ENCODE results near the gene GAREM2. TPM values are rescaled to one million over a fixed set of nuclear protein-coding genes. Genes with fewer than 3 reads are reported as not detected.
A peak's percentile ranks its signal among the peaks of the same experiment; 100 is the strongest.
"Not testable (repeated sequence)": the region's sequence is repeated elsewhere in the genome, so short reads cannot be mapped to it uniquely, and the experiment has no call there.

GAREM2 gene
- total RNA-seq, 1 donor from 2014 or later = 8.2 TPM

GRCh38 chr2:26161926-26162325 is 11.0 kb upstream of the GAREM2 start:
- no peaks in the 10 kb centered on the region for H3K9me3 Mint-ChIP-seq
- no peak overlapping the region for H3K27ac Mint-ChIP-seq
- no peak for DNase-seq
- no peaks in the 10 kb centered on the region for H3K36me3 Mint-ChIP-seq (ENCODE audit: low read depth)
- peaks cover 2% of the 10 kb centered on the region for H3K4me1 Mint-ChIP-seq
- no peak overlapping the region for H3K4me3 Mint-ChIP-seq
- intact Hi-C loops (cut with micrococcal nuclease) = no loop called here
- H3K27me3 Mint-ChIP-seq = peaks cover 9% of the 10 kb centered on the region

- H3K36me3 Mint-ChIP-seq (ENCODE audit: low read depth) = no peaks in the 10 kb centered on the region
- intact Hi-C loops (cut with micrococcal nuclease) = no loop called here
- no peak overlapping the region for H3K4me3 Mint-ChIP-seq
- no peaks in the 10 kb centered on the region for H3K9me3 Mint-ChIP-seq
- H3K27ac Mint-ChIP-seq = no peak overlapping the region
- H3K27me3 Mint-ChIP-seq = peaks cover 7% of the 10 kb centered on the region
- H3K4me1 Mint-ChIP-seq = peaks cover 2% of the 10 kb centered on the region
- no peak for DNase-seq
These were observed 9.9 kb upstream of the GAREM2 start for GRCh38 chr2:26162963-26163362.

- no peak overlapping the region for H3K27ac Mint-ChIP-seq
- H3K36me3 Mint-ChIP-seq (ENCODE audit: low read depth) = no peaks in the 10 kb centered on the region
- intact Hi-C loops (cut with micrococcal nuclease) = no loop called here
- DNase-seq = no peak
- H3K27me3 Mint-ChIP-seq = peaks cover 5% of the 10 kb centered on the region
- no peaks in the 10 kb centered on the region for H3K9me3 Mint-ChIP-seq
- H3K4me1 Mint-ChIP-seq = peaks cover 2% of the 10 kb centered on the region
- no peak overlapping the region for H3K4me3 Mint-ChIP-seq
These were observed 8.7 kb upstream of the GAREM2 start for GRCh38 chr2:26164231-26164630.

- intact Hi-C loops (cut with micrococcal nuclease) = no loop called here
- Mint-ChIP-seq H3K4me1 (no peaks in the 10 kb centered on the region), H3K36me3 (ENCODE audit: low read depth) (no peaks in the 10 kb centered on the region), H3K27me3 (peaks cover 7% of the 10 kb centered on the region), H3K4me3 (no peak overlapping the region), H3K27ac (no peak overlapping the region), H3K9me3 (no peaks in the 10 kb centered on the region)
- no peak for DNase-seq
These were observed 8.2 kb upstream of the GAREM2 start for GRCh38 chr2:26164641-26165211.

GRCh38 chr2:26165403-26165802 is 7.5 kb upstream of the GAREM2 start:
- Mint-ChIP-seq H3K36me3 (ENCODE audit: low read depth) (no peaks in the 10 kb centered on the region), H3K4me3 (no peak overlapping the region), H3K27me3 (peaks cover 8% of the 10 kb centered on the region), H3K4me1 (no peaks in the 10 kb centered on the region), H3K9me3 (no peaks in the 10 kb centered on the region), H3K27ac (no peak overlapping the region)
- intact Hi-C loops (cut with micrococcal nuclease) = no loop called here
- DNase-seq = no peak

- peaks cover 18% of the 10 kb centered on the region for H3K27me3 Mint-ChIP-seq
- intact Hi-C loops (cut with micrococcal nuclease); H3K4me3 Mint-ChIP-seq; H3K9me3 Mint-ChIP-seq; H3K27ac Mint-ChIP-seq; H3K4me1 Mint-ChIP-seq; H3K36me3 Mint-ChIP-seq (ENCODE audit: low read depth); DNase-seq: not testable (repeated sequence)
These were observed 6.3 kb upstream of the GAREM2 start for GRCh38 chr2:26166541-26166940.

GRCh38 chr2:26168785-26169184 is 4.1 kb upstream of the GAREM2 start:
- Mint-ChIP-seq H3K4me1 (peaks cover 6% of the 10 kb centered on the region), H3K4me3 (no peak overlapping the region), H3K27ac (no peak overlapping the region), H3K27me3 (peaks cover 28% of the 10 kb centered on the region), H3K9me3 (no peaks in the 10 kb centered on the region), H3K36me3 (ENCODE audit: low read depth) (peaks cover 2% of the 10 kb centered on the region)
- DNase-seq = no peak
- intact Hi-C loops (cut with micrococcal nuclease) = no loop called here

- intact Hi-C loops (cut with micrococcal nuclease) = no loop called here
These were observed 3.7 kb upstream of the GAREM2 start for GRCh38 chr2:26169226-26169625.

GRCh38 chr2:26169681-26170414 is 3.0 kb upstream of the GAREM2 start:
- Mint-ChIP-seq H3K27ac (no peak overlapping the region), H3K9me3 (no peaks in the 10 kb centered on the region), H3K4me3 (no peak overlapping the region), H3K4me1 (peaks cover 11% of the 10 kb centered on the region), H3K27me3 (peaks cover 33% of the 10 kb centered on the region), H3K36me3 (ENCODE audit: low read depth) (peaks cover 3% of the 10 kb centered on the region)
- DNase-seq = no peak
- intact Hi-C loops (cut with micrococcal nuclease) = loop anchor here (5.0 kb wide), 1 partner anchor 162 kb away; no protein-coding TSS in a partner anchor

More at GRCh38 chr2:26169226-26169625, 3.7 kb upstream of the GAREM2 start:
- no peaks in the 10 kb centered on the region for H3K9me3 Mint-ChIP-seq
- no peak overlapping the region for H3K4me3 Mint-ChIP-seq
- no peak for DNase-seq
- H3K4me1 Mint-ChIP-seq = peaks cover 7% of the 10 kb centered on the region
- no peak overlapping the region for H3K27ac Mint-ChIP-seq
- peaks cover 29% of the 10 kb centered on the region for H3K27me3 Mint-ChIP-seq
- H3K36me3 Mint-ChIP-seq (ENCODE audit: low read depth) = peaks cover 2% of the 10 kb centered on the region

GRCh38 chr2:26170795-26171194 is 2.1 kb upstream of the GAREM2 start:
- H3K9me3 Mint-ChIP-seq = no peaks in the 10 kb centered on the region
- no peak overlapping the region for H3K27ac Mint-ChIP-seq
- H3K4me1 Mint-ChIP-seq = peaks cover 11% of the 10 kb centered on the region
- DNase-seq = no peak
- peaks cover 3% of the 10 kb centered on the region for H3K36me3 Mint-ChIP-seq (ENCODE audit: low read depth)
- intact Hi-C loops (cut with micrococcal nuclease) = loop anchor here (5.0 kb wide), 1 partner anchor 162 kb away; no protein-coding TSS in a partner anchor
- no peak overlapping the region for H3K4me3 Mint-ChIP-seq
- peaks cover 38% of the 10 kb centered on the region for H3K27me3 Mint-ChIP-seq

- DNase-seq = no peak
- peaks cover 43% of the 10 kb centered on the region for H3K27me3 Mint-ChIP-seq
- no peaks in the 10 kb centered on the region for H3K9me3 Mint-ChIP-seq
- H3K36me3 Mint-ChIP-seq (ENCODE audit: low read depth) = peaks cover 3% of the 10 kb centered on the region
- H3K27ac Mint-ChIP-seq = peak overlapping the region; percentile 22
- peaks cover 11% of the 10 kb centered on the region for H3K4me1 Mint-ChIP-seq
- intact Hi-C loops (cut with micrococcal nuclease) = loop anchor here (5.0 kb wide), 1 partner anchor 160 kb away; no protein-coding TSS in a partner anchor
- H3K4me3 Mint-ChIP-seq = peak overlapping the region; percentile 84
These were observed 558 bp upstream of the GAREM2 start for GRCh38 chr2:26172189-26172870.

- Mint-ChIP-seq H3K27ac (no peak overlapping the region), H3K9me3 (no peaks in the 10 kb centered on the region), H3K36me3 (ENCODE audit: low read depth) (peaks cover 3% of the 10 kb centered on the region), H3K4me1 (peaks cover 11% of the 10 kb centered on the region), H3K4me3 (peak overlapping the region; percentile 68), H3K27me3 (peaks cover 46% of the 10 kb centered on the region)
- intact Hi-C loops (cut with micrococcal nuclease) = loop anchor here (5.0 kb wide), 1 partner anchor 158 kb away; no protein-coding TSS in a partner anchor
- no peak for DNase-seq
These were observed 1.0 kb downstream of the GAREM2 start for GRCh38 chr2:26173776-26174482.

- H3K9me3 Mint-ChIP-seq = no peaks in the 10 kb centered on the region
- intact Hi-C loops (cut with micrococcal nuclease) = loop anchor here (5.0 kb wide), 1 partner anchor 157 kb away; no protein-coding TSS in a partner anchor
- peaks cover 47% of the 10 kb centered on the region for H3K27me3 Mint-ChIP-seq
- H3K4me3 Mint-ChIP-seq = peak overlapping the region; percentile 68
- no peak for DNase-seq
- H3K36me3 Mint-ChIP-seq (ENCODE audit: low read depth) = peaks cover 3% of the 10 kb centered on the region
- no peak overlapping the region for H3K27ac Mint-ChIP-seq
- H3K4me1 Mint-ChIP-seq = peaks cover 15% of the 10 kb centered on the region
These were observed 2.0 kb downstream of the GAREM2 start for GRCh38 chr2:26174691-26175465.
